ENCODE data around the gene UNC119B. TPM values are rescaled to one million over a fixed set of nuclear protein-coding genes. Genes with fewer than 3 reads are reported as not detected.

UNC119B gene
- total RNA-seq, 1 experiment from 2014 or later: 51.5 TPM

DNA sequence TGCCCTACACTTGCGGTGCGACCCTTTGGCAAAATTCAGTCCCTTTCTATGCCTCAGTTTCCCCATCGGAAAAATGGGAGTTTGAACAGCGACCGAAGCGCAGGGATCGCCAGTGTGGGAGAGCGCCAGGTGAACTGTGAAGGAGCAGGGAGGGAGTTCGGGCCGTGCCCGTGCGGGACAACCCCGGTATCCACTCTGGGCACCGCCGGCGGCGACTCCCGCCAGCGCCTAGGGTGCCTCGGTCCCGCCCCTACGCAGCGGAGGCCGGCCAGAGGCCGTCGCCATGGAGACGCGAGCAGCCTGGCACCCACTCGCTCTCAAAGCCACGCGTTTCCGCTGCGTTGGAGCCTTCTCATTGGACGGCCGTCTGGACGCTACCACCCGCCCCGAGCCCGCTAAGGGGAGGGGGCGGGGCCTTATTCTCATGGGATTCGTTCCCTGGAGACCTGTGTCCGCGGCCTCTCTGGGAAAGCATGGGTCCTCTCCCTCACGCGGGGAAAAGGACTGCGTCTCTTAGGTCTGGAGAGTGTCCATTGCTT is 24.0 kb upstream of the UNC119B start:
- no CpG with 5 or more reads among the region's 46 CpGs for WGBS (ENCODE audit: extremely low coverage, insufficient read length, low lambda C conversion rate)
- Histone ChIP-seq H3K27ac (ENCODE audit: insufficient read length, low read depth, low read length) (peak overlapping the region; percentile 14), H3K9ac (ENCODE audit: extremely low read depth, insufficient read length, low read length) (peak overlapping the region; percentile 70), H3K18ac (ENCODE audit: insufficient read length, low read depth, low read length) (peak overlapping the region; percentile 68), H2AK5ac (ENCODE audit: insufficient read length, low read length) (no peak overlapping the region), H2AFZ (ENCODE audit: low read length) (peak overlapping the region; percentile 23), H3K79me1 (ENCODE audit: insufficient read depth, low read depth, low read length, poor library complexity, severe bottlenecking) (no peaks in the 10 kb centered on the region), H2BK12ac (ENCODE audit: insufficient read length, low read depth, low read length) (no peak overlapping the region), H2BK15ac (ENCODE audit: low read depth, low read length) (no peak overlapping the region), H2BK120ac (ENCODE audit: low read depth, low read length, poor library complexity, severe bottlenecking) (no peak overlapping the region), H4K91ac (ENCODE audit: insufficient read length, low read depth, low read length) (no peak overlapping the region), H3K4ac (ENCODE audit: low read depth, low read length) (no peak overlapping the region), H3K79me2 (ENCODE audit: insufficient read depth, low read length) (peaks cover 34% of the 10 kb centered on the region), H3K27me3 (ENCODE audit: insufficient read depth, low read length) (no peaks in the 10 kb centered on the region), H3K14ac (ENCODE audit: insufficient read depth, low read length) (peak overlapping the region; percentile 79; the same call in 1 of the 2 replicates), H3K9me3 (ENCODE audit: control insufficient read depth, low read depth, low read length) (no peaks in the 10 kb centered on the region), H3K56ac (ENCODE audit: insufficient read length, low read depth, low read length) (no peak overlapping the region), H2BK20ac (ENCODE audit: low read depth, low read length, poor library complexity, severe bottlenecking) (no peak overlapping the region), H3K23ac (ENCODE audit: insufficient read length, low read depth, low read length) (no peak overlapping the region), H2BK5ac (ENCODE audit: insufficient read length, low read length) (no peak overlapping the region), H3T11ph (ENCODE audit: low read length) (no peak overlapping the region), H4K5ac (ENCODE audit: insufficient read length, low read depth, low read length) (no peak overlapping the region), H3K23me2 (ENCODE audit: insufficient read length, low read depth, low read length, poor library complexity, severe bottlenecking) (peaks cover 14% of the 10 kb centered on the region), H4K8ac (replicated peaks; ENCODE audit: insufficient read length, low read depth, low read length) (no peak overlapping the region), H3K4me2 (ENCODE audit: insufficient read depth, insufficient read length, low read length) (peak overlapping the region; percentile 48), H4K20me1 (ENCODE audit: control insufficient read depth, insufficient read depth, insufficient read length) (no peaks in the 10 kb centered on the region), H3K4me1 (ENCODE audit: insufficient read depth, low read length) (peaks cover 5% of the 10 kb centered on the region; the same call in 1 of the 2 replicates)
- peak; percentile 99 for DNase-seq
- Mint-ChIP-seq H3K4me3 (peak overlapping the region; percentile 89 to 94), H3K27ac (peak overlapping the region; percentile 96 to 99 (median 97)), H3K36me3 (ENCODE audit: insufficient read depth in 1 of 3, low read depth in 3 of 3) (0 out of 7 replicates have a peak, but pooled peaks cover 0 to 3% (median 0%) of the 10 kb centered on the region in 3 experiments), H3K4me1 (peaks cover 32 to 33% of the 10 kb centered on the region in 2 experiments), H3K9me3 (no peaks in the 10 kb centered on the region), H3K27me3 (ENCODE audit: low read depth) (no peaks in the 10 kb centered on the region; the same call in 1 of the 2 replicates)
- TF ChIP-seq, protein P1, sequence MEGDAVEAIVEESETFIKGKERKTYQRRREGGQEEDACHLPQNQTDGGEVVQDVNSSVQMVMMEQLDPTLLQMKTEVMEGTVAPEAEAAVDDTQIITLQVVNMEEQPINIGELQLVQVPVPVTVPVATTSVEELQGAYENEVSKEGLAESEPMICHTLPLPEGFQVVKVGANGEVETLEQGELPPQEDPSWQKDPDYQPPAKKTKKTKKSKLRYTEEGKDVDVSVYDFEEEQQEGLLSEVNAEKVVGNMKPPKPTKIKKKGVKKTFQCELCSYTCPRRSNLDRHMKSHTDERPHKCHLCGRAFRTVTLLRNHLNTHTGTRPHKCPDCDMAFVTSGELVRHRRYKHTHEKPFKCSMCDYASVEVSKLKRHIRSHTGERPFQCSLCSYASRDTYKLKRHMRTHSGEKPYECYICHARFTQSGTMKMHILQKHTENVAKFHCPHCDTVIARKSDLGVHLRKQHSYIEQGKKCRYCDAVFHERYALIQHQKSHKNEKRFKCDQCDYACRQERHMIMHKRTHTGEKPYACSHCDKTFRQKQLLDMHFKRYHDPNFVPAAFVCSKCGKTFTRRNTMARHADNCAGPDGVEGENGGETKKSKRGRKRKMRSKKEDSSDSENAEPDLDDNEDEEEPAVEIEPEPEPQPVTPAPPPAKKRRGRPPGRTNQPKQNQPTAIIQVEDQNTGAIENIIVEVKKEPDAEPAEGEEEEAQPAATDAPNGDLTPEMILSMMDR (conservative IDR thresholded peaks at IDR 0.05): no peak
